ENCODE data around the gene DOCK7.
A peak's percentile ranks its signal among the peaks of the same experiment; 100 is the strongest.
"Not testable (repeated sequence)": the region's sequence is repeated elsewhere in the genome, so short reads cannot be mapped to it uniquely, and the experiment has no call there.

The DOCK7 gene

GRCh38 chr1:62527346-62527745 lies 160.8 kb downstream of the DOCK7 start:
- DNase-seq: not testable (repeated sequence)

GRCh38 chr1:62523860-62524259 lies 164.3 kb downstream of the DOCK7 start:
- DNase-seq: no peak

- DNase-seq: peak; percentile 7
These were observed 171.6 kb downstream of the DOCK7 start for GRCh38 chr1:62516600-62516999.

- peak; percentile 38 for DNase-seq
These were observed 173.3 kb downstream of the DOCK7 start for GRCh38 chr1:62514746-62515423.

- DNase-seq: no peak
These were observed 175.2 kb downstream of the DOCK7 start for GRCh38 chr1:62513013-62513412.

- DNase-seq: no peak
These were observed 179.2 kb downstream of the DOCK7 start for GRCh38 chr1:62509028-62509427.

- peak; percentile 49 for DNase-seq
These were observed 179.9 kb downstream of the DOCK7 start for GRCh38 chr1:62508187-62508758.

GRCh38 chr1:62500210-62500609 lies 188.0 kb downstream of the DOCK7 start:
- no peak for DNase-seq

- no peak for DNase-seq
These were observed 194.0 kb downstream of the DOCK7 start for GRCh38 chr1:62494137-62494536.

- DNase-seq: peak; percentile 62
These were observed 194.5 kb downstream of the DOCK7 start for GRCh38 chr1:62493656-62494055.

- no peak for DNase-seq
These were observed 195.7 kb downstream of the DOCK7 start for GRCh38 chr1:62492521-62492920.

GRCh38 chr1:62487956-62488355 lies 200.2 kb downstream of the DOCK7 start:
- DNase-seq: no peak

GRCh38 chr1:62484824-62485468 lies 203.2 kb downstream of the DOCK7 start:
- DNase-seq: no peak

GRCh38 chr1:62481681-62482080 lies 206.5 kb downstream of the DOCK7 start:
- DNase-seq: peak; percentile 5

GRCh38 chr1:62476525-62477219 lies 211.5 kb downstream of the DOCK7 start:
- no peak for DNase-seq

GRCh38 chr1:62467092-62467491 lies 221.1 kb downstream of the DOCK7 start:
- DNase-seq: no peak

- DNase-seq: no peak
These were observed 225.8 kb downstream of the DOCK7 start for GRCh38 chr1:62462370-62462769.

- no peak for DNase-seq
These were observed 230.2 kb downstream of the DOCK7 start for GRCh38 chr1:62457955-62458354.

- peak; percentile 56 for DNase-seq
These were observed 235.2 kb downstream of the DOCK7 start for GRCh38 chr1:62452951-62453350.

- no peak for DNase-seq
These were observed 237.9 kb downstream of the DOCK7 start for GRCh38 chr1:62450301-62450700.

- no peak for DNase-seq
These were observed 239.8 kb downstream of the DOCK7 start for GRCh38 chr1:62448221-62448933.

- no peak for DNase-seq
These were observed 243.5 kb downstream of the DOCK7 start for GRCh38 chr1:62444701-62445100.

All from HCEC 1CT (cell line).